ENCODE measurements around the gene TRIM44. TPM values are rescaled to one million over a fixed set of nuclear protein-coding genes. Genes with fewer than 3 reads are reported as not detected.

The TRIM44 gene
- total and polyA plus RNA-seq, 10 of the 15 experiments (the other 5 are each of a cell fraction or from before 2014, with no cell fraction given), result 6.7 to 93.0 (median 27.6) TPM

DNA sequence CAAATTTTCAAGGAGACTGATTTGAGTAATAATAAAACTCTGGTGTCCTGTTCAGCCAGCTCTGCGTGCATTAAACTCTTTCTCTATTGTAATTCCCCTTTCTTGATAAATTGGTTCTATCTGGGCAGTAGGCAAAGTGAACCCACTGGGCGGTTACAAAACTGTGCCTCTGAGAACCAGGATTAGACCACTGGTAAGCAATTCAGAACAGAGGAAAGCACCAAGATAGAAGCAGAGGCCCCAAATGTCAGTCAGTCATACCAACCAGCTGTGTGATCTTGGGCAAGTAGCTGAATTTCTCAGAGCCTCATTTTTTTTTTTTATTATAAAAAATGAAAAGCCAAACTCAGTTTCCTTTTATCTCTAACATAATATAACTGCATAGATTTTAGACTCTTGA, 54.9 kb downstream of the TRIM44 start (continued):
- TF ChIP-seq ZBTB11 (CRISPR knock-in tag; IDR thresholded peaks at IDR 0.05), result no peak

DNA sequence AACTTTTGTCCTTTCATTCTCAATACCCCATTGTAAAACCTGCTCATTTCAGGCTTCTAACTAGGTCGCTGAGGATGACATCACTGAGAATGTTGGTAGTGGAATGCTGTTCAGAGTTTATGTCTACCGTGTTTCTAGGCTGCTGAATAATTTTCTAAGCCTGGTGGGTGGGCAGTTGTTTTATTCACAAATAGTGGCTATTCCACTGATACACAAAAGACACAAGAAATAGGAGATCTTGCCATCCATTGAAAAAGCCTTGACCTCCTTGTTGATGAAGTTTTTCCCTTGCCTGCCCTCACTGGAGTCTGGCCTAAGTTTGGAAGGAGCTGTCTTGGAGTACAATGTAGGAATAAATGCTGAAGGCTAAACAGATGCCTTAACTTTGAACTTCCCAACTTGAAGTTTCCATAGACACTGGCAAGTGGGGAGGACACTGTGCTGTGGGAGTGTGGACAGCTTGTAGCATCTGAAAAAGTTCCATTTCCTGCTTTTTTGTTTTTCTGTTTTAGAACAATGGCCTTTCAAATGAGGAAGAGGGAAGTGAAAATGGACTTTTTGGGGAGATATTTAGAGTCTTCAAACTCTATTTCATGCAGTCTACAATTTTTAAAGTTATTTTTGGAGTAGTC, 59.2 kb downstream of the TRIM44 start:
- Histone ChIP-seq H3K79me2 (ENCODE audit: control insufficient read depth, insufficient read depth, low read length) (peaks cover 22% of the 10 kb centered on the region), H4K20me1 (ENCODE audit: control insufficient read depth, insufficient read depth) (no peaks in the 10 kb centered on the region), H2AFZ (ENCODE audit: control insufficient read depth, low read depth, low read length) (0 out of 2 replicates have a peak overlapping the region, but pooled peaks have one; percentile 2), H3K4me1 (ENCODE audit: control insufficient read depth, insufficient read depth, low read length) (peaks cover 33% of the 10 kb centered on the region), H3K9me3 (replicated peaks; ENCODE audit: control insufficient read depth, insufficient read depth, low read length) (no peaks in the 10 kb centered on the region; the same call in 2 of the 3 replicates), H3K4me2 (ENCODE audit: control insufficient read depth, insufficient read depth) (peak overlapping the region; percentile 58), H3K9ac (ENCODE audit: control insufficient read depth, insufficient read depth, low read length) (no peak overlapping the region), H3K4me3 (peak overlapping the region; percentile 24), H3K36me3 (ENCODE audit: control insufficient read depth in 2 of 2, insufficient read depth in 2 of 2, low read length in 1 of 2) (peaks cover 0 to 9% of the 10 kb centered on the region in 2 experiments), H3K27me3 (replicated peaks in 1 of 2; ENCODE audit: control insufficient read depth in 2 of 2, insufficient read depth in 2 of 2, low read length in 1 of 2) (no peaks in the 10 kb centered on the region), H3K27ac (ENCODE audit: control insufficient read depth, insufficient read depth) (peak overlapping the region; percentile 65)
- ChIA-PET POLR2A (interaction anchor here (0.6 kb wide), 1 partner anchor 123 kb away, joined by 3 read pairs; no protein-coding TSS in a partner anchor), CTCF (interaction anchor here (0.7 to 2.8 kb wide), 2 partner anchors 25 to 100 kb away, joined by 3 to 13 read pairs; no protein-coding TSS in a partner anchor), RAD21 (ENCODE audit: unreplicated experiment) (interaction anchor here (1.0 to 4.1 kb wide), 4 partner anchors 64 to 410 kb away, joined by 3 to 20 read pairs (median 3); no protein-coding TSS in a partner anchor), SMC1A (ENCODE audit: uncharacterized antibody, unreplicated experiment) (interaction anchor here (0.7 to 5.3 kb wide), 6 partner anchors 10 to 100 kb away, joined by 3 to 20 read pairs (median 3); no protein-coding TSS in a partner anchor)
- ATAC-seq (peak; percentile 81), DNase-seq (ENCODE audit: low read depth, low spot score) (no peak), FAIRE-seq (no peak)
- in situ Hi-C loops (cut with MboI) (no loop called here), intact Hi-C loops (cut with micrococcal nuclease; ENCODE audit: unreplicated experiment) (loop anchor here (2.0 kb wide), 1 partner anchor 59 kb away; the partner anchor contains the start of gene TRIM44)
- 20% methylated on average over 2 of the region's 2 CpGs for WGBS (ENCODE audit: insufficient coverage, insufficient replicate concordance, low lambda C conversion rate, missing lambda C conversion rate)
- BruUV-seq (replicated peaks), result no TSS peak
- TF ChIP-seq, protein P1, sequence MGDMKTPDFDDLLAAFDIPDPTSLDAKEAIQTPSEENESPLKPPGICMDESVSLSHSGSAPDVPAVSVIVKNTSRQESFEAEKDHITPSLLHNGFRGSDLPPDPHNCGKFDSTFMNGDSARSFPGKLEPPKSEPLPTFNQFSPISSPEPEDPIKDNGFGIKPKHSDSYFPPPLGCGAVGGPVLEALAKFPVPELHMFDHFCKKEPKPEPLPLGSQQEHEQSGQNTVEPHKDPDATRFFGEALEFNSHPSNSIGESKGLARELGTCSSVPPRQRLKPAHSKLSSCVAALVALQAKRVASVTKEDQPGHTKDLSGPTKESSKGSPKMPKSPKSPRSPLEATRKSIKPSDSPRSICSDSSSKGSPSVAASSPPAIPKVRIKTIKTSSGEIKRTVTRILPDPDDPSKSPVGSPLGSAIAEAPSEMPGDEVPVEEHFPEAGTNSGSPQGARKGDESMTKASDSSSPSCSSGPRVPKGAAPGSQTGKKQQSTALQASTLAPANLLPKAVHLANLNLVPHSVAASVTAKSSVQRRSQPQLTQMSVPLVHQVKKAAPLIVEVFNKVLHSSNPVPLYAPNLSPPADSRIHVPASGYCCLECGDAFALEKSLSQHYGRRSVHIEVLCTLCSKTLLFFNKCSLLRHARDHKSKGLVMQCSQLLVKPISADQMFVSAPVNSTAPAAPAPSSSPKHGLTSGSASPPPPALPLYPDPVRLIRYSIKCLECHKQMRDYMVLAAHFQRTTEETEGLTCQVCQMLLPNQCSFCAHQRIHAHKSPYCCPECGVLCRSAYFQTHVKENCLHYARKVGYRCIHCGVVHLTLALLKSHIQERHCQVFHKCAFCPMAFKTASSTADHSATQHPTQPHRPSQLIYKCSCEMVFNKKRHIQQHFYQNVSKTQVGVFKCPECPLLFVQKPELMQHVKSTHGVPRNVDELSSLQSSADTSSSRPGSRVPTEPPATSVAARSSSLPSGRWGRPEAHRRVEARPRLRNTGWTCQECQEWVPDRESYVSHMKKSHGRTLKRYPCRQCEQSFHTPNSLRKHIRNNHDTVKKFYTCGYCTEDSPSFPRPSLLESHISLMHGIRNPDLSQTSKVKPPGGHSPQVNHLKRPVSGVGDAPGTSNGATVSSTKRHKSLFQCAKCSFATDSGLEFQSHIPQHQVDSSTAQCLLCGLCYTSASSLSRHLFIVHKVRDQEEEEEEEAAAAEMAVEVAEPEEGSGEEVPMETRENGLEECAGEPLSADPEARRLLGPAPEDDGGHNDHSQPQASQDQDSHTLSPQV (IDR thresholded peaks at IDR 0.05), result no peak
- TF ChIP-seq FOS (IDR thresholded peaks at IDR 0.05; ENCODE audit: borderline replicate concordance, extremely low read depth, insufficient read length), result no peak
- TF ChIP-seq RB1 (IDR thresholded peaks at IDR 0.05; ENCODE audit: borderline replicate concordance), result no peak
- TF ChIP-seq SIN3A (IDR thresholded peaks at IDR 0.05; ENCODE audit: low read depth, low read length), result no peak
- no peak for TF ChIP-seq MXI1 (IDR thresholded peaks at IDR 0.05; ENCODE audit: low read depth, low read length)
- TF ChIP-seq IKZF1 (conservative IDR thresholded peaks at IDR 0.05), result peak; percentile 88
- no peak for TF ChIP-seq SREBF2 (IDR thresholded peaks at IDR 0.05; ENCODE audit: low read length)
- peak; percentile 43; the same call in 1 of the 2 replicates for TF ChIP-seq RUNX3 (IDR thresholded peaks at IDR 0.05; ENCODE audit: low read length)
